Measurements from ENCODE around the gene ENKD1.

- TF ChIP-seq CTCF (IDR thresholded peaks at IDR 0.05) (no peak), POLR2A (IDR thresholded peaks at IDR 0.05) (no peak)
Observed at GRCh38 chr16:67697422-67698185, 31.1 kb upstream of the ENKD1 start.

All from lower leg skin (tissue), 3 donors.